Raji (cell line): ENCODE measurements around the gene CPNE4.

Experiments used
- POLR2A ChIP-seq: IDR thresholded peaks from 2 replicates; pipeline ENCODE4 v1.6.1; 2011; ENCODE audit warnings: low read depth, low read length, control low read depth; ENCODE audit not compliant: insufficient read depth

CPNE4 gene

GRCh38 chr3:131597816-131598215 is 437.0 kb downstream of the CPNE4 start:
- TF ChIP-seq POLR2A = no peak

GRCh38 chr3:131596884-131597283 is 437.9 kb downstream of the CPNE4 start:
- TF ChIP-seq POLR2A = no peak

GRCh38 chr3:131591394-131592014 is 443.3 kb downstream of the CPNE4 start:
- TF ChIP-seq POLR2A = no peak

- TF ChIP-seq POLR2A = no peak
Observed at GRCh38 chr3:131586277-131586676, 448.5 kb downstream of the CPNE4 start.

- no peak for TF ChIP-seq POLR2A
Observed at GRCh38 chr3:131582438-131582837, 452.4 kb downstream of the CPNE4 start.

- no peak for TF ChIP-seq POLR2A
Observed at GRCh38 chr3:131568460-131568859, 466.4 kb downstream of the CPNE4 start.

- no peak for TF ChIP-seq POLR2A
Observed at GRCh38 chr3:131564812-131565211, 470.0 kb downstream of the CPNE4 start.

- no peak for TF ChIP-seq POLR2A
Observed at GRCh38 chr3:131561511-131561910, 473.3 kb downstream of the CPNE4 start.

- no peak for TF ChIP-seq POLR2A
Observed at GRCh38 chr3:131560795-131561194, 474.0 kb downstream of the CPNE4 start.

GRCh38 chr3:131555456-131555855 is 479.4 kb downstream of the CPNE4 start:
- TF ChIP-seq POLR2A = no peak

- no peak for TF ChIP-seq POLR2A
Observed at GRCh38 chr3:131553495-131554247, 481.1 kb downstream of the CPNE4 start.

- no peak for TF ChIP-seq POLR2A
Observed at GRCh38 chr3:131551761-131552160, 483.1 kb downstream of the CPNE4 start.

- no peak for TF ChIP-seq POLR2A
Observed at GRCh38 chr3:131550562-131551465, 484.0 kb downstream of the CPNE4 start.

GRCh38 chr3:131549340-131549739 is 485.5 kb downstream of the CPNE4 start:
- no peak for TF ChIP-seq POLR2A

- TF ChIP-seq POLR2A = no peak
Observed at GRCh38 chr3:131547585-131547984, 487.2 kb downstream of the CPNE4 start.

GRCh38 chr3:131546441-131546840 is 488.4 kb downstream of the CPNE4 start:
- no peak for TF ChIP-seq POLR2A
